Transverse colon (tissue), 4 donors: ENCODE measurements around the gene SCAMP4. TPM values are rescaled to one million over a fixed set of nuclear protein-coding genes. Genes with fewer than 3 reads are reported as not detected.
"Not testable (repeated sequence)": the region's sequence is repeated elsewhere in the genome, so short reads cannot be mapped to it uniquely, and the experiment has no call there.

Experiments
- DNase-seq: peaks from one replicate; pipeline ENCODE4 v3.0.0-alpha.2; 2019
- H3K27ac ChIP-seq, 4 donors: fragments of 200-600 bp; sonication (generic); 2 replicates each; pipeline ENCODE4 v1.5.1; 2016 to 2018; ENCODE audit warnings: inconsistent platforms in 4 of 4
- H3K27me3 ChIP-seq: fragments of 200-600 bp; sonication (generic); 2 replicates; pipeline ENCODE4 v1.5.1; 2017; ENCODE audit warnings: inconsistent platforms
- H3K36me3 ChIP-seq, 4 donors: fragments of 200-600 bp; sonication (generic); 2 replicates each; pipeline ENCODE4 v1.5.1; 2017 to 2019; ENCODE audit warnings: inconsistent platforms in 4 of 4
- H3K4me1 ChIP-seq, 4 donors: fragments of 200-600 bp; sonication (generic); 2 replicates each; pipeline ENCODE4 v1.5.1; 2017 to 2020; ENCODE audit warnings: inconsistent platforms in 4 of 4
- H3K4me3 ChIP-seq, 4 donors: fragments of 200-600 bp; sonication (generic); 1 replicate in 1 of 4; 2 replicates in 3 of 4; pipeline versions ENCODE4 v1.5.1 to v1.6.1; 2017 to 2019; ENCODE audit warnings: inconsistent platforms in 4 of 4
- H3K9me3 ChIP-seq, 2 donors: fragments of 200-600 bp; sonication (generic); 2 replicates each; pipeline ENCODE4 v1.5.1; 2017 to 2019; ENCODE audit warnings: inconsistent platforms in 2 of 2
- CTCF ChIP-seq, 5 experiments: fragments of 200-600 bp in 3 of 5; fragments of 450-650 bp in 2 of 5; sonication (generic) in 3 of 5; IDR thresholded peaks; 1 replicate in 2 of 5; 2 replicates in 3 of 5; pipeline ENCODE4 v1.5.1; 2016 to 2017; ENCODE audit warnings: antibody characterized with exemption in 5 of 5, inconsistent platforms in 3 of 5, mild to moderate bottlenecking in 2 of 5, moderate library complexity in 1 of 5
- EP300 ChIP-seq: sonication (generic); formaldehyde crosslinking; IDR thresholded peaks from one replicate; pipeline ENCODE4 v1.6.1; 2017; ENCODE audit warnings: antibody characterized with exemption, low read depth
- POLR2A ChIP-seq: fragments of 450-650 bp; IDR thresholded peaks from one replicate; pipeline ENCODE4 v1.6.1; 2016; ENCODE audit warnings: antibody characterized with exemption, mild to moderate bottlenecking, moderate library complexity
- POLR2AphosphoS5 ChIP-seq, 3 donors: sonication (generic); formaldehyde crosslinking; IDR thresholded peaks; one replicate each; pipeline ENCODE4 v1.6.1; 2016; ENCODE audit warnings: antibody characterized with exemption in 3 of 3
- WGBS, 2 donors: methylation state at CpG; one replicate each; pipeline ENCODE4 v1.1.5; 2018; ENCODE audit warnings: low coverage in 1 of 2; 5-methylcytosine and 5-hydroxymethylcytosine counted together
- in situ Hi-C, 4 donors: fragments of 200-750 bp; cut with MboI; loops; one replicate each; pipeline versions ENCODE4 v1.15.0 to v1.15.1; 2017; ENCODE audit warnings: low sequenced_read_pairs in 3 of 4, low pct_ligation_motif_present in 1 of 4, low pct_unique_long_range_greater_than_20kb in 1 of 4
- intact Hi-C: fragments of 100-400 bp; cut with DNase I; formaldehyde crosslinking; loops from one replicate; pipeline ENCODE4 v1.15.1; 2023; ENCODE audit warnings: low total_unique reads
- total RNA-seq, 4 donors: library from RNA; depleted of rRNA; stranded (reverse); fragments of >200 nt; gene quantifications; one replicate each; pipeline ENCODE4 v1.1.0, GENCODE V29; 2016

SCAMP4 gene
- total RNA-seq, 4 donors from 2014 or later: 25.1 to 119 (median 86.6) TPM

GRCh38 chr19:1883784-1884183, 21.4 kb upstream of the SCAMP4 start:
- H3K27ac ChIP-seq: peak overlapping the region; percentile 85 to 95 (median 90)
- TF ChIP-seq EP300 (no peak), POLR2A (no peak), POLR2AphosphoS5 (IDR thresholded peaks at IDR 0.05) (no peak), CTCF (IDR thresholded peaks at IDR 0.05) (no peak)
- no peaks in the 10 kb centered on the region for H3K27me3 ChIP-seq
- no peak for DNase-seq
- H3K4me3 ChIP-seq: peak overlapping the region in 3 of 4 donors; percentile 59 to 100 (median 91)
- 10 to 27% methylated on average over 2 to 8 of the region's 8 CpGs for WGBS, 2 donors
- H3K4me1 ChIP-seq: peaks cover 22 to 39% (median 26%) of the 10 kb centered on the region in 4 donors
- no peaks in the 10 kb centered on the region for H3K36me3 ChIP-seq
- in situ Hi-C loops: no loop called here
- H3K9me3 ChIP-seq: no peaks in the 10 kb centered on the region
- intact Hi-C loops: no loop called here

GRCh38 chr19:1884291-1884718, 20.9 kb upstream of the SCAMP4 start:
- no peaks in the 10 kb centered on the region for H3K36me3 ChIP-seq
- intact Hi-C loops (no loop called here), in situ Hi-C loops (no loop called here)
- H3K9me3 ChIP-seq: no peaks in the 10 kb centered on the region
- DNase-seq: peak; percentile 47
- peak overlapping the region; percentile 59 to 100 (median 83) for H3K4me3 ChIP-seq
- WGBS, 2 donors: 4 to 6% methylated on average over 4 to 11 of the region's 11 CpGs
- H3K4me1 ChIP-seq: peaks cover 22 to 39% (median 26%) of the 10 kb centered on the region in 4 donors
- H3K27ac ChIP-seq: peak overlapping the region; percentile 85 to 95 (median 90)
- TF ChIP-seq EP300: no peak
- peak; percentile 15 for TF ChIP-seq POLR2A
- peak in 1 of 3 donors; percentile 24 for TF ChIP-seq POLR2AphosphoS5 (IDR thresholded peaks at IDR 0.05)
- no peak for TF ChIP-seq CTCF (IDR thresholded peaks at IDR 0.05)
- H3K27me3 ChIP-seq: no peaks in the 10 kb centered on the region

- Histone ChIP-seq H3K4me3 (peak overlapping the region; percentile 59 to 100 (median 83)), H3K4me1 (peaks cover 22 to 39% (median 26%) of the 10 kb centered on the region in 4 donors), H3K27ac (peak overlapping the region; percentile 85 to 95 (median 90)), H3K27me3 (no peaks in the 10 kb centered on the region), H3K36me3 (no peaks in the 10 kb centered on the region), H3K9me3 (no peaks in the 10 kb centered on the region)
- DNase-seq: no peak
- no peak for TF ChIP-seq POLR2A
- TF ChIP-seq CTCF (IDR thresholded peaks at IDR 0.05): no peak
- no peak for TF ChIP-seq POLR2AphosphoS5 (IDR thresholded peaks at IDR 0.05)
- TF ChIP-seq EP300: no peak
- WGBS, 2 donors: 0% methylated on average over 46 of the region's 56 CpGs; no CpG with 5 or more reads in 1 of the 2 donors
- in situ Hi-C loops (no loop called here), intact Hi-C loops (no loop called here)
These were observed 20.4 kb upstream of the SCAMP4 start for GRCh38 chr19:1884719-1885334.

GRCh38 chr19:1885398-1886119, 19.6 kb upstream of the SCAMP4 start, which contains the start of gene ABHD17A:
TSS of gene ABHD17A (minus strand) at chr19:1885496. CDS start at chr19:1881566, 3,930 bp downstream.
- H3K36me3 ChIP-seq, in situ Hi-C loops, H3K27me3 ChIP-seq, intact Hi-C loops, H3K9me3 ChIP-seq: not testable (repeated sequence)
- Histone ChIP-seq H3K4me3 (peak within 1 kb of the TSS; percentile 59 to 100 (median 83)), H3K4me1 (peaks cover 22 to 35% (median 26%) of the 10 kb centered on the region in 4 donors), H3K27ac (peak within 1 kb of the TSS; percentile 85 to 95 (median 90))
- TF ChIP-seq POLR2AphosphoS5 (IDR thresholded peaks at IDR 0.05): peak; percentile 96 to 97 (median 97)
- TF ChIP-seq POLR2A: peak; percentile 69
- DNase-seq: peak; percentile 96
- WGBS, 2 donors: 41 to 71% methylated on average over 12 to 23 of the region's 46 CpGs

- in situ Hi-C loops, H3K27me3 ChIP-seq, H3K36me3 ChIP-seq, DNase-seq, H3K27ac ChIP-seq, H3K9me3 ChIP-seq, H3K4me3 ChIP-seq, intact Hi-C loops: not testable (repeated sequence)
- 94 to 99% methylated on average over 14 to 15 of the region's 15 CpGs for WGBS, 2 donors
- peaks cover 22 to 31% (median 26%) of the 10 kb centered on the region in 4 donors for H3K4me1 ChIP-seq
These were observed 18.8 kb upstream of the SCAMP4 start for GRCh38 chr19:1886360-1886759.
